Liver (tissue), 9 donors: ENCODE data around the gene MED31. TPM values are rescaled to one million over a fixed set of nuclear protein-coding genes. Genes with fewer than 3 reads are reported as not detected.

Source experiments
- DNase-seq: peaks from one replicate; pipeline ENCODE4 v3.0.0-alpha.2; 2017; ENCODE audit warnings: low spot score
- H3K27ac ChIP-seq, 2 donors: one replicate each; pipeline ENCODE4 v1.7.0; 2013; ENCODE audit warnings: inconsistent platforms in 2 of 2, low read length in 2 of 2, control low read depth in 1 of 2, low read depth in 1 of 2, mild to moderate bottlenecking in 1 of 2
- H3K27me3 ChIP-seq, 4 donors: one replicate each; pipeline versions ENCODE4 v1.6.1 to v1.7.0; 2013; ENCODE audit warnings: low read length in 3 of 4, inconsistent platforms in 1 of 4, mild to moderate bottlenecking in 1 of 4, moderate library complexity in 1 of 4; ENCODE audit not compliant: control insufficient read depth in 4 of 4, insufficient read depth in 4 of 4
- H3K36me3 ChIP-seq, 4 donors: one replicate each; pipeline versions ENCODE4 v1.6.1 to v1.7.0; 2013; ENCODE audit warnings: low read length in 3 of 4, mild to moderate bottlenecking in 3 of 4, low read depth in 1 of 4, moderate library complexity in 1 of 4; ENCODE audit not compliant: control insufficient read depth in 4 of 4, insufficient read depth in 3 of 4
- H3K4me1 ChIP-seq, 4 donors: one replicate each; pipeline versions ENCODE4 v1.6.1 to v1.7.0; 2013; ENCODE audit warnings: low read length in 3 of 4, mild to moderate bottlenecking in 3 of 4, moderate library complexity in 1 of 4; ENCODE audit not compliant: control insufficient read depth in 4 of 4, insufficient read depth in 4 of 4
- H3K4me3 ChIP-seq, 3 donors: one replicate each; pipeline versions ENCODE4 v1.6.1 to v1.7.0; 2013; ENCODE audit warnings: low read length in 3 of 3, control low read depth in 1 of 3, low read depth in 1 of 3, mild to moderate bottlenecking in 1 of 3
- H3K9ac ChIP-seq, 2 donors: one replicate each; pipeline ENCODE4 v1.7.0; 2013; ENCODE audit warnings: low read length in 2 of 2, mild to moderate bottlenecking in 2 of 2, moderate library complexity in 2 of 2, control low read depth in 1 of 2, low read depth in 1 of 2
- H3K9me3 ChIP-seq, 4 donors: one replicate each; pipeline versions ENCODE4 v1.6.1 to v1.7.0; 2013; ENCODE audit warnings: low read length in 3 of 4; ENCODE audit not compliant: control insufficient read depth in 4 of 4
- ATF3 ChIP-seq: IDR thresholded peaks from 2 replicates; pipeline ENCODE4 v1.6.1; 2016; ENCODE audit warnings: antibody characterized with exemption
- CTCF ChIP-seq: fragments of 150-350 bp; IDR thresholded peaks from 2 replicates; pipeline ENCODE4 v1.5.1; 2017; ENCODE audit warnings: improper control_type of control experiment, low read depth, low read length; ENCODE audit not compliant: missing input control
- EGR1 ChIP-seq, 2 donors: IDR thresholded peaks; 2 replicates each; pipeline ENCODE4 v1.6.1; 2016 to 2018; ENCODE audit warnings: antibody characterized with exemption in 2 of 2, low read depth in 2 of 2
- FOXA2 ChIP-seq: IDR thresholded peaks from 2 replicates; pipeline ENCODE4 v1.6.1; 2016; ENCODE audit warnings: antibody characterized with exemption
- JUND ChIP-seq, 2 donors: IDR thresholded peaks; 2 replicates each; pipeline ENCODE4 v1.6.1; 2016; ENCODE audit warnings: antibody characterized with exemption in 2 of 2
- MAX ChIP-seq: IDR thresholded peaks from 2 replicates; pipeline ENCODE4 v1.6.1; 2016; ENCODE audit warnings: antibody characterized with exemption
- NR2F2 ChIP-seq: IDR thresholded peaks from 2 replicates; pipeline ENCODE4 v1.6.1; 2016; ENCODE audit warnings: antibody characterized with exemption
- RAD21 ChIP-seq, 2 donors: IDR thresholded peaks; 2 replicates each; pipeline ENCODE4 v1.6.1; 2016; ENCODE audit warnings: antibody characterized with exemption in 2 of 2, mild to moderate bottlenecking in 2 of 2
- RXRA ChIP-seq, 2 donors: IDR thresholded peaks; 2 replicates each; pipeline ENCODE4 v1.6.1; 2017 to 2018; ENCODE audit warnings: antibody characterized with exemption in 2 of 2, mild to moderate bottlenecking in 1 of 2
- SP1 ChIP-seq: IDR thresholded peaks from 2 replicates; pipeline ENCODE4 v1.6.1; 2018; ENCODE audit warnings: antibody characterized with exemption, mild to moderate bottlenecking
- TAF1 ChIP-seq: conservative IDR thresholded peaks from 2 replicates; pipeline ENCODE4 v1.6.1; 2016; ENCODE audit warnings: antibody characterized with exemption, mild to moderate bottlenecking
- YY1 ChIP-seq: IDR thresholded peaks from 2 replicates; pipeline ENCODE4 v1.6.1; 2016; ENCODE audit warnings: antibody characterized with exemption, mild to moderate bottlenecking
- ZBTB33 ChIP-seq: IDR thresholded peaks from 2 replicates; pipeline ENCODE4 v1.6.1; 2016; ENCODE audit warnings: antibody characterized with exemption
- WGBS: extraction: QIAGEN DNeasy Blood & Tissue Kit; methylation state at CpG from one replicate; pipeline ENCODE4 v1.1.7; 2013; 5-methylcytosine and 5-hydroxymethylcytosine counted together
- polyA plus RNA-seq, 2 donors: library from polyadenylated mRNA; stranded (reverse) in 1 of 2; unstranded in 1 of 2; fragments of 200-250 nt in 1 of 2; fragments of >200 nt in 1 of 2; fragmentation: Nextera tagmentation in 1 of 2; extraction: Ambion mirVana in 1 of 2; gene quantifications; one replicate each; pipeline versions ENCODE4 v1.2.1 to v1.2.3, GENCODE V29; 2013 to 2015
- total RNA-seq, 2 donors: library from RNA; depleted of rRNA; stranded (reverse); fragments of >200 nt; gene quantifications; one replicate each; pipeline ENCODE4 v1.2.3, GENCODE V29; 2014
- donor health status: healthy.
- donor health status: healthy.
- donor health status: healthy.
- donor health status: healthy.
- donor health status: healthy.

The MED31 gene
- total and polyA plus RNA-seq, 4 donors = 6.9 to 29.8 (median 8.7) TPM

GRCh38 chr17:6681176-6681575 lies 29.8 kb upstream of the MED31 start:
- no peak for DNase-seq

GRCh38 chr17:6679241-6679640 lies 27.8 kb upstream of the MED31 start:
- H3K4me3 ChIP-seq = no peak overlapping the region
- no peaks in the 10 kb centered on the region for H3K36me3 ChIP-seq
- no peaks in the 10 kb centered on the region for H3K27me3 ChIP-seq
- no peak overlapping the region for H3K9ac ChIP-seq
- no peak for TF ChIP-seq TAF1
- TF ChIP-seq CTCF = no peak
- no peak for TF ChIP-seq ZBTB33
- no peak for TF ChIP-seq FOXA2
- no peak for TF ChIP-seq NR2F2
- TF ChIP-seq SP1 = no peak
- TF ChIP-seq MAX = no peak
- TF ChIP-seq YY1 = no peak
- TF ChIP-seq RXRA (IDR thresholded peaks at IDR 0.05) = no peak
- TF ChIP-seq JUND (IDR thresholded peaks at IDR 0.05) = no peak
- TF ChIP-seq RAD21 (IDR thresholded peaks at IDR 0.05) = no peak
- no peak for TF ChIP-seq ATF3
- TF ChIP-seq EGR1 (IDR thresholded peaks at IDR 0.05; ENCODE audit: low read depth in 2 of 2) = no peak
- no peak for DNase-seq
- H3K4me1 ChIP-seq = peaks cover 5 to 25% (median 19%) of the 10 kb centered on the region in 4 donors
- no peak overlapping the region for H3K27ac ChIP-seq
- 89% methylated on average over 6 of the region's 6 CpGs for WGBS
- H3K9me3 ChIP-seq = no peaks in the 10 kb centered on the region

More at GRCh38 chr17:6681176-6681575, 29.8 kb upstream of the MED31 start:
- Histone ChIP-seq H3K27ac (no peak overlapping the region), H3K4me3 (no peak overlapping the region), H3K4me1 (peaks cover 5 to 45% (median 30%) of the 10 kb centered on the region in 4 donors), H3K27me3 (no peaks in the 10 kb centered on the region), H3K9me3 (no peaks in the 10 kb centered on the region), H3K9ac (no peak overlapping the region), H3K36me3 (no peaks in the 10 kb centered on the region)
- no peak for TF ChIP-seq FOXA2
- no peak for TF ChIP-seq CTCF
- TF ChIP-seq EGR1 (IDR thresholded peaks at IDR 0.05; ENCODE audit: low read depth in 2 of 2) = no peak
- WGBS = 49% methylated on average over 4 of the region's 4 CpGs
